Keratinocyte (primary cell): ENCODE data around the gene GNB1L. TPM values are rescaled to one million over a fixed set of nuclear protein-coding genes. Genes with fewer than 3 reads are reported as not detected.

Source experiments
- DNase-seq: peaks from one replicate; pipeline ENCODE4 v3.0.0-alpha.2; 2011; ENCODE audit warnings: low read depth, missing footprints, low spot score
- FAIRE-seq: peaks from 2 replicates; lab custom pipeline; 2011; peaks lifted over from hg19 to GRCh38; lab: Jason Lieb, UNC
- H2AFZ ChIP-seq: 2 replicates; pipeline ENCODE4 v1.6.0; 2012; ENCODE audit warnings: low read length, control low read depth, inconsistent platforms; ENCODE audit not compliant: control insufficient read depth
- H3K27ac ChIP-seq: 2 replicates; pipeline ENCODE4 v1.5.1; 2011; ENCODE audit warnings: low read length; ENCODE audit not compliant: control insufficient read depth, insufficient read depth
- H3K27me3 ChIP-seq: 3 replicates; pipeline ENCODE4 v1.6.0; 2011; ENCODE audit warnings: low read length; ENCODE audit not compliant: control insufficient read depth, insufficient read depth; ENCODE audit errors: extremely low read depth
- H3K36me3 ChIP-seq, 2 experiments: 2 replicates in 1 of 2; 3 replicates in 1 of 2; pipeline ENCODE4 v1.5.1; 2011; ENCODE audit warnings: low read length in 2 of 2, mild to moderate bottlenecking in 1 of 2; ENCODE audit not compliant: control insufficient read depth in 2 of 2, insufficient read depth in 2 of 2; ENCODE audit errors: extremely low read depth in 1 of 2
- H3K4me1 ChIP-seq: 3 replicates; pipeline ENCODE4 v1.5.1; 2011; ENCODE audit warnings: low read length; ENCODE audit not compliant: control insufficient read depth, insufficient read depth; ENCODE audit errors: extremely low read depth
- H3K4me2 ChIP-seq: 3 replicates; pipeline ENCODE4 v1.6.0; 2011; ENCODE audit warnings: low read depth, low read length; ENCODE audit not compliant: control insufficient read depth, insufficient read depth; ENCODE audit errors: extremely low read depth
- H3K4me3 ChIP-seq, 3 experiments: fragments of 200-600 bp in 1 of 3; sonication (generic) in 1 of 3; 2 replicates in 2 of 3; 3 replicates in 1 of 3; pipeline ENCODE4 v1.5.1; 2011 to 2016; ENCODE audit warnings: low read length in 3 of 3, mild to moderate bottlenecking in 3 of 3, control low read depth in 2 of 3, inconsistent platforms in 1 of 3, low read depth in 1 of 3, mixed read lengths in 1 of 3, mixed run types in 1 of 3, moderate library complexity in 1 of 3; ENCODE audit not compliant: control insufficient read depth in 2 of 3, insufficient read depth in 2 of 3; ENCODE audit errors: extremely low read depth in 1 of 3
- H3K79me2 ChIP-seq: 2 replicates; pipeline ENCODE4 v1.6.0; 2012; ENCODE audit warnings: low read length; ENCODE audit not compliant: control insufficient read depth, insufficient read depth
- H3K9ac ChIP-seq: 3 replicates; pipeline ENCODE4 v1.6.0; 2011; ENCODE audit warnings: low read length; ENCODE audit not compliant: control insufficient read depth, insufficient read depth; ENCODE audit errors: extremely low read depth
- H3K9me1 ChIP-seq: 3 replicates; pipeline ENCODE4 v1.6.0; 2011; ENCODE audit warnings: low read length; ENCODE audit not compliant: control insufficient read depth, insufficient read depth; ENCODE audit errors: extremely low read depth
- H3K9me3 ChIP-seq: 2 replicates; pipeline ENCODE4 v1.5.1; 2012; ENCODE audit warnings: low read depth, low read length; ENCODE audit not compliant: control insufficient read depth
- H4K20me1 ChIP-seq: 3 replicates; pipeline ENCODE4 v1.6.0; 2011; ENCODE audit warnings: low read length; ENCODE audit not compliant: control insufficient read depth, insufficient read depth; ENCODE audit errors: extremely low read depth
- EZH2 ChIP-seq: IDR thresholded peaks from one replicate; pipeline ENCODE4 v1.6.1; 2012; ENCODE audit warnings: inconsistent platforms, mild to moderate bottlenecking, low read length, moderate library complexity
- dilution Hi-C: fragments of 300-500 bp; cut with MboI; formaldehyde crosslinking; loops from one replicate; pipeline ENCODE4 v1.7.0; 2020; ENCODE audit warnings: low sequenced_read_pairs; ENCODE audit not compliant: extremely low pct_ligation_motif_present
- polyA plus RNA-seq, 5 experiments: library from polyadenylated mRNA; depleted of rRNA in 3 of 5; stranded (reverse) in 3 of 5; stranded (forward) in 1 of 5; unstranded in 1 of 5; fragments of >200 nt; gene quantifications; 1 replicate in 1 of 5; 2 replicates in 3 of 5; 3 replicates in 1 of 5; pipeline versions ENCODE4 v1.2.1 to v1.2.3, GENCODE V29; 2011 to 2012; ENCODE audit warnings: missing spikeins in 2 of 5, low read depth in 1 of 5, low replicate concordance in 1 of 5
- TF ChIP-seq, protein P1 (sequence below), 3 experiments: IDR thresholded peaks in 1 of 3; conservative IDR thresholded peaks in 1 of 3; optimal IDR thresholded peaks in 1 of 3; 2 replicates in 2 of 3; 3 replicates in 1 of 3; pipeline versions ENCODE3 to v1.5.1; 2011; ENCODE audit warnings: low read length in 3 of 3, mild to moderate bottlenecking in 3 of 3, moderate library complexity in 2 of 3, control low read depth in 1 of 3, inconsistent platforms in 1 of 3; ENCODE audit not compliant: insufficient read depth in 2 of 3; ENCODE audit errors: extremely low read depth in 1 of 3

The GNB1L gene
- polyA plus RNA-seq, 1 donor (not counting 4 experiments of a cell fraction or from before 2014, with no cell fraction given) = 2.0 TPM

DNA sequence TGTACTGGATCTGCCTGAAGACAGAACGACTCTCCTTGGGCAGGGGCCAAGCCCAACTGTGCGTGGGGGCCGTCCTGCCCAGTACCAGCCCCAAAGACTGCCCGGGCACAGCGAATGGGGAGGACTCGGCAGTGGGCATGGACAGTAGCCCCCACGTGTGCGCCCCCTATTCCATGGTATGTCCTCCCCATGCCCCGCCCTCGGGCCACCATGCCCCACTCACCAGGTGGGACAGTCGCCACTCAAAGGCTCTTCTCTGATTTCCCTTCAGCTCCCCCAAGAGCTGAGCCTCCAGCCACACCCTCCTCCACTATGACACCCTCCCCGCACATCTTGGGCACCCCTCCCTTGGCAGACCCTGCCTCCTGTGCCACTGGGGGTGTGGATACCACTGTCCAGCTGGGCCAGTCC lies 43.5 kb downstream of the GNB1L start:
- H3K79me2 ChIP-seq = no peaks in the 10 kb centered on the region
- H3K4me1 ChIP-seq = peaks cover 43% of the 10 kb centered on the region
- no peaks in the 10 kb centered on the region for H3K27me3 ChIP-seq
- H3K4me2 ChIP-seq = no peak overlapping the region
- TF ChIP-seq, protein P1, sequence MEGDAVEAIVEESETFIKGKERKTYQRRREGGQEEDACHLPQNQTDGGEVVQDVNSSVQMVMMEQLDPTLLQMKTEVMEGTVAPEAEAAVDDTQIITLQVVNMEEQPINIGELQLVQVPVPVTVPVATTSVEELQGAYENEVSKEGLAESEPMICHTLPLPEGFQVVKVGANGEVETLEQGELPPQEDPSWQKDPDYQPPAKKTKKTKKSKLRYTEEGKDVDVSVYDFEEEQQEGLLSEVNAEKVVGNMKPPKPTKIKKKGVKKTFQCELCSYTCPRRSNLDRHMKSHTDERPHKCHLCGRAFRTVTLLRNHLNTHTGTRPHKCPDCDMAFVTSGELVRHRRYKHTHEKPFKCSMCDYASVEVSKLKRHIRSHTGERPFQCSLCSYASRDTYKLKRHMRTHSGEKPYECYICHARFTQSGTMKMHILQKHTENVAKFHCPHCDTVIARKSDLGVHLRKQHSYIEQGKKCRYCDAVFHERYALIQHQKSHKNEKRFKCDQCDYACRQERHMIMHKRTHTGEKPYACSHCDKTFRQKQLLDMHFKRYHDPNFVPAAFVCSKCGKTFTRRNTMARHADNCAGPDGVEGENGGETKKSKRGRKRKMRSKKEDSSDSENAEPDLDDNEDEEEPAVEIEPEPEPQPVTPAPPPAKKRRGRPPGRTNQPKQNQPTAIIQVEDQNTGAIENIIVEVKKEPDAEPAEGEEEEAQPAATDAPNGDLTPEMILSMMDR (optimal IDR thresholded peaks at IDR 0.05 in 1 of 3, IDR thresholded peaks at IDR 0.05 in 1 of 3, conservative IDR thresholded peaks at IDR 0.05 in 1 of 3; ENCODE audit: extremely low read depth in 1 of 3, insufficient read depth in 2 of 3, low read length in 3 of 3) = no peak
- TF ChIP-seq EZH2 = no peak
- H4K20me1 ChIP-seq = no peaks in the 10 kb centered on the region
- DNase-seq = no peak
- no peak overlapping the region for H3K9ac ChIP-seq
- no peak overlapping the region for H2AFZ ChIP-seq
- H3K36me3 ChIP-seq = no peaks in the 10 kb centered on the region
- H3K27ac ChIP-seq = no peak overlapping the region
- no peaks in the 10 kb centered on the region for H3K9me1 ChIP-seq
- no peak for FAIRE-seq
- no peaks in the 10 kb centered on the region for H3K9me3 ChIP-seq
- no peak overlapping the region for H3K4me3 ChIP-seq
- dilution Hi-C loops = no loop called here

DNA sequence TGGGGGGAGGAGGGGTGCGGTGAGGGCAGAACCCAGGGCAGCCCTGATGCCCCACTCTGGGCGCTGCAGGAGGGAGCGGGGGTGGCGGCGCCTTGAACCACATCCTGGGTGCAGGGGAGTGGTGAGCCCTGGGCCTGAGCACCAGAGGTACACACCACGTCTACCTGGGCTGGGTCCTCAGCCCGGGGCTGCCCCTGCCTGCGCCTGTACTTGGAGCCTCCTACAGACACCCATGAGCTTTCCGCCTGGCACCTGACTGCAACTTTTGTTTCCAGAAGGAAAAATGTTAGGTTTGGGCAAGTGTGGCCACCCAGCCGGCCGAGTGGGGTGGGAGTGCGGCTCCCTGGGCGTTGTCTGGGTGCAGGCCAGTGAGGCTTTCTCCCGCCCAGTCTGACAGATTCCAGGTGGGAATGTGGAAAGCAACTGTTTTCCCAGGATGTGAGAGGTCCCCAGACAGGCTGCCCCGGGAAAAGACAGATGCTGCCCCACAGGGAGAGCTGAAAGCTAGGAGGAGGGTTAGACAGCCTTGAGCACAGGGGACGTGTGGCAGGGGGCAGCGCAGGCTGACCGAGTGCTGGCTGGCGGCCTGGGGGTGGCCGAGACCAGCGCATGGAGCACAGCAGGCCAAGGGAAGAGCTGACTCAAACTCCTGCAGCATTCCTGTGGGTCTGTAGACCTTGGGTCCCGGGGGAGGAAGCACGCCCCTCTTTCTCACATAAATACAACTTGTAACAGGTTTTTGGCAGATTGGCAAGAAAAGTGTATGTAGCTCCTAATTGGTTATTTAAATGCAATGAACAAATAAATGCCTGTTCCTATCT lies 44.1 kb downstream of the GNB1L start:
- dilution Hi-C loops = no loop called here
- H2AFZ ChIP-seq = no peak overlapping the region

More for the DNA sequence above, 44.1 kb downstream of the GNB1L start:
- H3K9ac ChIP-seq = no peak overlapping the region
- peaks cover 49% of the 10 kb centered on the region for H3K4me1 ChIP-seq
- no peaks in the 10 kb centered on the region for H3K36me3 ChIP-seq
- H3K9me1 ChIP-seq = no peaks in the 10 kb centered on the region
- no peak overlapping the region for H3K4me2 ChIP-seq
- DNase-seq (no peak), FAIRE-seq (peak; percentile 74)
- no peaks in the 10 kb centered on the region for H3K79me2 ChIP-seq
- no peaks in the 10 kb centered on the region for H4K20me1 ChIP-seq
- H3K27ac ChIP-seq = no peak overlapping the region
- TF ChIP-seq EZH2 = no peak
- TF ChIP-seq, protein P1 (optimal IDR thresholded peaks at IDR 0.05 in 1 of 3, IDR thresholded peaks at IDR 0.05 in 1 of 3, conservative IDR thresholded peaks at IDR 0.05 in 1 of 3; ENCODE audit: extremely low read depth in 1 of 3, insufficient read depth in 2 of 3, low read length in 3 of 3) = peak in 1 of 3 experiments; percentile 13
- H3K27me3 ChIP-seq = no peaks in the 10 kb centered on the region
- no peak overlapping the region for H3K4me3 ChIP-seq
- no peaks in the 10 kb centered on the region for H3K9me3 ChIP-seq
